ENCODE measurements around the gene ITPR2.

DNA sequence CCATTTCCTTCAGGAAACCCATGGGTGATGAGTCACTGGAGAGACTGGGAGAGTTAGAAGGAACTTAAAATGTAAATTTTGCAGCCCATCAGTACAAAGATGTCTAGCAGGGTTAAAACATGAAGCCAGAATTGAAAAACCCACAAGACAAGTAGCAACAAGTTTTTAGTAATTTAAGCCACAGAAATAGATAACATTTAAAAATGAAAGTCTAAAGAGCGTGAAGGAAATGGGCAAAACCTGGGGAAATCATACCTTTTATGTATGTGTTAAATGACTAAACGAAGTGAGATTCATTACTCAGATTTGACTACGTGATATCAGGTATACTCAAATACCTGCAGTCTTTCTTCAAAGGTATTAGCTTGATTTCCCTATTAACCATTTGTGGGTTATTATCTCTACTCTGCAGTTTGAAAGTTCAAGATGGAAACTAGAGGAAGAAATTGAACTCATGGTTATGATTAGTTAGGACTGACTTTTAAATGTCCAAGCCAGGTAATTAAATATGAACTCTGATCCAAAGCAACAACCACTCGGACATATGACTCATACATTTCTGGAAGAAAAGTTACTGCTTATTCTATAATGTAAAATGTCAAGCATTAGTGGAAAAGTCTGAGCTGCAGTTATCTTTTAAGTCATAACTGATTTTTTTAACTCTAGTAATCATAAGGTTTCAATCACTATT lies 84.1 kb downstream of the ITPR2 start:
- no peak for TF ChIP-seq EZH2 (optimal IDR thresholded peaks at IDR 0.05; ENCODE audit: low read depth, low read length)
- TF ChIP-seq, protein P1, sequence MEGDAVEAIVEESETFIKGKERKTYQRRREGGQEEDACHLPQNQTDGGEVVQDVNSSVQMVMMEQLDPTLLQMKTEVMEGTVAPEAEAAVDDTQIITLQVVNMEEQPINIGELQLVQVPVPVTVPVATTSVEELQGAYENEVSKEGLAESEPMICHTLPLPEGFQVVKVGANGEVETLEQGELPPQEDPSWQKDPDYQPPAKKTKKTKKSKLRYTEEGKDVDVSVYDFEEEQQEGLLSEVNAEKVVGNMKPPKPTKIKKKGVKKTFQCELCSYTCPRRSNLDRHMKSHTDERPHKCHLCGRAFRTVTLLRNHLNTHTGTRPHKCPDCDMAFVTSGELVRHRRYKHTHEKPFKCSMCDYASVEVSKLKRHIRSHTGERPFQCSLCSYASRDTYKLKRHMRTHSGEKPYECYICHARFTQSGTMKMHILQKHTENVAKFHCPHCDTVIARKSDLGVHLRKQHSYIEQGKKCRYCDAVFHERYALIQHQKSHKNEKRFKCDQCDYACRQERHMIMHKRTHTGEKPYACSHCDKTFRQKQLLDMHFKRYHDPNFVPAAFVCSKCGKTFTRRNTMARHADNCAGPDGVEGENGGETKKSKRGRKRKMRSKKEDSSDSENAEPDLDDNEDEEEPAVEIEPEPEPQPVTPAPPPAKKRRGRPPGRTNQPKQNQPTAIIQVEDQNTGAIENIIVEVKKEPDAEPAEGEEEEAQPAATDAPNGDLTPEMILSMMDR (IDR thresholded peaks at IDR 0.05; ENCODE audit: low read length), result no peak

Data from MM.1S (cell line).